KMS-11 (cell line): ENCODE results near the gene LRRC2.
"Not testable (repeated sequence)": the region's sequence is repeated elsewhere in the genome, so short reads cannot be mapped to it uniquely, and the experiment has no call there.

Experiments
- H2AFZ ChIP-seq: fragments of 200-600 bp; sonication (generic); 2 replicates; pipeline ENCODE4 v1.6.1; 2016; ENCODE audit warnings: antibody characterized with exemption, mixed run types, low read depth
- H3K27ac ChIP-seq: fragments of 200-600 bp; sonication (generic); 2 replicates; pipeline ENCODE4 v1.6.1; 2016; ENCODE audit warnings: mild to moderate bottlenecking, mixed run types
- H3K27me3 ChIP-seq: fragments of 200-600 bp; sonication (generic); 2 replicates; pipeline ENCODE4 v1.6.1; 2017; ENCODE audit warnings: mild to moderate bottlenecking, low read depth, mixed run types, moderate library complexity; ENCODE audit not compliant: insufficient read depth
- H3K36me3 ChIP-seq: fragments of 200-600 bp; sonication (generic); 2 replicates; pipeline ENCODE4 v1.6.1; 2017; ENCODE audit warnings: mild to moderate bottlenecking, mixed run types; ENCODE audit not compliant: insufficient read depth
- H3K4me1 ChIP-seq: fragments of 200-600 bp; sonication (generic); 2 replicates; pipeline ENCODE4 v1.6.1; 2016; ENCODE audit warnings: mild to moderate bottlenecking, low read depth, mixed run types; ENCODE audit not compliant: poor library complexity, severe bottlenecking
- H3K4me2 ChIP-seq: fragments of 200-600 bp; sonication (generic); 2 replicates; pipeline ENCODE4 v1.7.0; 2016; ENCODE audit warnings: mild to moderate bottlenecking, mixed run types
- H3K4me3 ChIP-seq: fragments of 200-600 bp; sonication (generic); IDR thresholded peaks from 2 replicates; pipeline ENCODE4 v1.6.1; 2017; ENCODE audit warnings: low read depth, low read length, mixed read lengths; ENCODE audit not compliant: insufficient read depth
- H3K79me2 ChIP-seq: fragments of 200-600 bp; sonication (generic); 2 replicates; pipeline ENCODE4 v1.6.1; 2016; ENCODE audit warnings: low read depth, mixed run types; ENCODE audit not compliant: insufficient read depth
- H3K9ac ChIP-seq: fragments of 200-600 bp; sonication (generic); 2 replicates; pipeline ENCODE4 v1.6.1; 2016; ENCODE audit warnings: mild to moderate bottlenecking, mixed run types
- H4K20me1 ChIP-seq: fragments of 200-600 bp; sonication (generic); 2 replicates; pipeline ENCODE4 v1.6.1; 2016; ENCODE audit warnings: mild to moderate bottlenecking, mixed run types; ENCODE audit not compliant: insufficient read depth
- TF ChIP-seq, protein P1 (sequence below): fragments of 200-600 bp; sonication (generic); conservative IDR thresholded peaks from 2 replicates; pipeline ENCODE4 v1.6.1; 2017; ENCODE audit warnings: low read depth, mild to moderate bottlenecking, antibody characterized with exemption, low read length, moderate library complexity, mixed read lengths

Gene LRRC2

GRCh38 chr3:46524832-46525231 lies 41.3 kb downstream of the LRRC2 start:
- H3K4me1 ChIP-seq: no peaks in the 10 kb centered on the region
- H3K27me3 ChIP-seq: no peaks in the 10 kb centered on the region
- no peaks in the 10 kb centered on the region for H4K20me1 ChIP-seq
- no peaks in the 10 kb centered on the region for H3K36me3 ChIP-seq
- H3K9ac ChIP-seq: no peak overlapping the region
- no peak overlapping the region for H3K27ac ChIP-seq
- TF ChIP-seq, protein P1, sequence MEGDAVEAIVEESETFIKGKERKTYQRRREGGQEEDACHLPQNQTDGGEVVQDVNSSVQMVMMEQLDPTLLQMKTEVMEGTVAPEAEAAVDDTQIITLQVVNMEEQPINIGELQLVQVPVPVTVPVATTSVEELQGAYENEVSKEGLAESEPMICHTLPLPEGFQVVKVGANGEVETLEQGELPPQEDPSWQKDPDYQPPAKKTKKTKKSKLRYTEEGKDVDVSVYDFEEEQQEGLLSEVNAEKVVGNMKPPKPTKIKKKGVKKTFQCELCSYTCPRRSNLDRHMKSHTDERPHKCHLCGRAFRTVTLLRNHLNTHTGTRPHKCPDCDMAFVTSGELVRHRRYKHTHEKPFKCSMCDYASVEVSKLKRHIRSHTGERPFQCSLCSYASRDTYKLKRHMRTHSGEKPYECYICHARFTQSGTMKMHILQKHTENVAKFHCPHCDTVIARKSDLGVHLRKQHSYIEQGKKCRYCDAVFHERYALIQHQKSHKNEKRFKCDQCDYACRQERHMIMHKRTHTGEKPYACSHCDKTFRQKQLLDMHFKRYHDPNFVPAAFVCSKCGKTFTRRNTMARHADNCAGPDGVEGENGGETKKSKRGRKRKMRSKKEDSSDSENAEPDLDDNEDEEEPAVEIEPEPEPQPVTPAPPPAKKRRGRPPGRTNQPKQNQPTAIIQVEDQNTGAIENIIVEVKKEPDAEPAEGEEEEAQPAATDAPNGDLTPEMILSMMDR: no peak
- H3K4me3 ChIP-seq: no peak overlapping the region
- no peaks in the 10 kb centered on the region for H3K79me2 ChIP-seq
- H3K4me2 ChIP-seq: no peak overlapping the region
- H2AFZ ChIP-seq: no peak overlapping the region

DNA sequence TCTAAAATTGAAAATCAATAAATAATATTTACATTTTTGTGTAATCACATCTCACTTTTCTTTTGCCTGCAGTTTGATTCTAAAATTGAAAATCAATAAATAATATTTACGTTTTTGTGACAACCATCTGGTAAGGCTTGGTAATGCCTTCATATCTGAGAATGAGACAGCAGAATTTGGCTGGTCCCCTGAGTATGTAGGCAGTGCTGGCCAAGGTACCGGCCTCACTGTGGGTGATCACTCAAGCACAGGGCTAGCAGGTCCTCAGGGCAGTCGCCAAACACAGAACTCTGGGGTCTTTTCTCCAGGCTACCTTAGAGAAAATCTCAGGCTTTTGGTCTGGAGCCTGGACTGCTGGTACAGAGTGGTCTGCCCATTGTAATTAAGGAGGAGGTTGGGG lies 42.1 kb downstream of the LRRC2 start:
- no peak overlapping the region for H3K4me3 ChIP-seq
- TF ChIP-seq, protein P1: no peak
- no peak overlapping the region for H3K27ac ChIP-seq
- H4K20me1 ChIP-seq: no peaks in the 10 kb centered on the region
- no peak overlapping the region for H2AFZ ChIP-seq
- H3K27me3 ChIP-seq: no peaks in the 10 kb centered on the region
- H3K79me2 ChIP-seq: no peaks in the 10 kb centered on the region
- H3K9ac ChIP-seq: no peak overlapping the region
- no peak overlapping the region for H3K4me2 ChIP-seq
- H3K36me3 ChIP-seq: no peaks in the 10 kb centered on the region
- H3K4me1 ChIP-seq: no peaks in the 10 kb centered on the region

DNA sequence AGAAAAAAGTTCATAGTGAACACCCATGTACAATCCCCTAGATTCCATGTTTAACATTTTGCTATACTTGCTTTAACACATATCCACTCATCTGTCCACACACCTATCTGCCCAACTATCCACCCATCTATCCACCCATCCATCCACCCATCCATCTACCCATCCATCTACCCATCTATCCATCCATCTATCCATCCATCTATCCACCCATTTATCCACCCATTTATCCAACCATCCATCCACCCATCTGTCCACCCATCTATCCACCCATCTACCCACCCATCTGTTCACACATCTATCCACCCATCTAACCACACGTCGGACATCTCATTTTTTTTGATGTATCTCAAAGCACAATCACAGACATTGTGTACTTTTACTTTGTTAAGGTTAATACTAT lies 42.5 kb downstream of the LRRC2 start:
- H2AFZ ChIP-seq: no peak overlapping the region
- H3K79me2 ChIP-seq: no peaks in the 10 kb centered on the region
- H3K4me2 ChIP-seq: no peak overlapping the region
- H3K9ac ChIP-seq: no peak overlapping the region
- TF ChIP-seq, protein P1: no peak
- H3K36me3 ChIP-seq: no peaks in the 10 kb centered on the region
- H3K27ac ChIP-seq: no peak overlapping the region
- H3K4me1 ChIP-seq: no peaks in the 10 kb centered on the region
- H4K20me1 ChIP-seq: no peaks in the 10 kb centered on the region
- no peak overlapping the region for H3K4me3 ChIP-seq
- no peaks in the 10 kb centered on the region for H3K27me3 ChIP-seq

GRCh38 chr3:46522201-46522600 lies 43.9 kb downstream of the LRRC2 start:
- H3K9ac ChIP-seq, H4K20me1 ChIP-seq, H3K4me2 ChIP-seq, H2AFZ ChIP-seq, H3K27me3 ChIP-seq, H3K4me1 ChIP-seq, H3K27ac ChIP-seq, H3K79me2 ChIP-seq, H3K4me3 ChIP-seq, H3K36me3 ChIP-seq: not testable (repeated sequence)

DNA sequence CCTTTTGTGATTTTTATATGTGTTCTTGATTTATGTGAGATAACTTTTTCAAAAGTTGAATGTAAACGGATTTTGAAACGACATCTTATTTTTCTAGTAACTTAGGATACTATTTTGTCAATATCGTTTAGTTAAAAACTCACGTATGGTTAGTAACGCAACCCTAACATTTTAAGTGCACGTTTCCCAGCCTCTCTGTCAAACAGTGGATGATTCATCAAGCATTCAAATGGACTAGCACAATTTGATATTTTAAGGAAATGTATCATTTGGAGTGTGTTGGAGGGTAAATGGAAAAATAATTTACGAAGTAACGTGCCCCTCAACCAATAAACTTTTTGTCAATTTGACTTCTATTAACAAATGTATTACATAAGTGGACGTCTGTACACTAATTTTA lies 45.0 kb downstream of the LRRC2 start:
- Histone ChIP-seq H3K36me3 (no peaks in the 10 kb centered on the region), H2AFZ (no peak overlapping the region)

More for the DNA sequence above, 45.0 kb downstream of the LRRC2 start:
- Histone ChIP-seq H3K4me1 (no peaks in the 10 kb centered on the region), H3K4me2 (no peak overlapping the region), H3K4me3 (no peak overlapping the region), H3K9ac (no peak overlapping the region), H4K20me1 (no peaks in the 10 kb centered on the region), H3K27ac (no peak overlapping the region), H3K27me3 (no peaks in the 10 kb centered on the region), H3K79me2 (no peaks in the 10 kb centered on the region)
- TF ChIP-seq, protein P1: no peak
